Hepatocyte (in vitro differentiated cells): ENCODE measurements around the gene ADAMTS7.
"Not testable (repeated sequence)": the region's sequence is repeated elsewhere in the genome, so short reads cannot be mapped to it uniquely, and the experiment has no call there.

ENCODE experiments used
- CTCF ChIP-seq: fragments of 200-600 bp; sonication (generic); IDR thresholded peaks from 2 replicates; pipeline ENCODE4 v1.5.1; 2016; ENCODE audit warnings: antibody characterized with exemption, mild to moderate bottlenecking; ENCODE audit not compliant: poor library complexity
- EZH2 ChIP-seq: fragments of 200-600 bp; sonication (generic); IDR thresholded peaks from 2 replicates; pipeline ENCODE4 v1.6.1; 2016; ENCODE audit warnings: antibody characterized with exemption, mild to moderate bottlenecking, borderline replicate concordance

GRCh38 chr15:78760091-78760882 is 51.0 kb downstream of the ADAMTS7 start:
- TF ChIP-seq EZH2, CTCF: not testable (repeated sequence)
